HepG2 (cell line): ENCODE measurements around the gene IGF2. TPM values are rescaled to one million over a fixed set of nuclear protein-coding genes. Genes with fewer than 3 reads are reported as not detected.
A peak's percentile ranks its signal among the peaks of the same experiment; 100 is the strongest.

Source experiments
- ATAC-seq: fragments of 200-7000 bp; cut with Tn5 transposase; 3 replicates; pipeline ENCODE4 v1.9.1; 2020; ENCODE audit warnings: mild to moderate bottlenecking, moderate library complexity
- BruUV-seq: library from RNA; stranded (reverse); fragments of 400-500 nt; replicated peaks from 2 replicates; lab custom pipeline; 2021; lab: Mats Ljungman, UMichigan
- CTCF ChIA-PET: fragments of 300-600 bp; formaldehyde crosslinking; extraction: SDS; loops from one replicate; lab custom pipeline; 2021; ENCODE audit warnings: low total read pairs, inconsistent platforms, low intra/inter-chr PET ratio; lab: Yijun Ruan, JAX
- POLR2A ChIA-PET: fragments of 350-600 bp; sonication (Branson Sonifier 250); formaldehyde crosslinking; loops from one replicate; lab custom pipeline; 2020; ENCODE audit warnings: antibody characterized with exemption, inconsistent platforms; lab: Yijun Ruan, JAX
- DNase-seq: peaks from one replicate; pipeline ENCODE4 v3.0.0-alpha.2; 2015; ENCODE audit warnings: low spot score
- FAIRE-seq: peaks from 3 replicates; lab custom pipeline; 2011; peaks lifted over from hg19 to GRCh38; lab: Jason Lieb, UNC
- H2AFZ ChIP-seq: one replicate; pipeline ENCODE4 v1.6.1; 2011; ENCODE audit warnings: low read length, inconsistent platforms
- H3K27ac ChIP-seq: fragments of 300-600 bp; 3 replicates; pipeline ENCODE4 v1.8.0; 2011; ENCODE audit warnings: mixed run types, mild to moderate bottlenecking, mixed read lengths, low read length, inconsistent platforms; ENCODE audit not compliant: insufficient read depth; ENCODE audit errors: extremely low read length
- H3K27me3 ChIP-seq, 2 experiments: fragments of 200-600 bp in 1 of 2; 2 replicates in 1 of 2; 3 replicates in 1 of 2; pipeline versions ENCODE4 v1.6.0 to v1.8.0; 2011; ENCODE audit warnings: low read length in 2 of 2, mild to moderate bottlenecking in 2 of 2, moderate library complexity in 2 of 2, inconsistent platforms in 1 of 2; ENCODE audit not compliant: insufficient read depth in 2 of 2, control insufficient read depth in 1 of 2
- H3K36me3 ChIP-seq, 2 experiments: fragments of 200-600 bp in 1 of 2; replicated peaks in 1 of 2; 2 replicates in 1 of 2; 3 replicates in 1 of 2; pipeline versions ENCODE4 v1.5.1 to v1.8.0; 2011; ENCODE audit warnings: low read length in 2 of 2, inconsistent platforms in 1 of 2; ENCODE audit not compliant: insufficient read depth in 2 of 2, control insufficient read depth in 1 of 2
- H3K4me1 ChIP-seq: 2 replicates; pipeline ENCODE4 v1.5.1; 2012; ENCODE audit warnings: low read length, inconsistent platforms; ENCODE audit not compliant: insufficient read depth
- H3K4me2 ChIP-seq: 2 replicates; pipeline ENCODE4 v1.6.0; 2011; ENCODE audit warnings: low read depth, low read length, inconsistent platforms
- H3K4me3 ChIP-seq, 3 experiments: fragments of 200-600 bp in 1 of 3; sonication (generic), shearing (Covaris generic) in 1 of 3; replicated peaks in 1 of 3; 2 replicates each; pipeline ENCODE4 v1.5.1; 2011 to 2016; ENCODE audit warnings: low read length in 3 of 3, inconsistent platforms in 2 of 3, low read depth in 2 of 3, mild to moderate bottlenecking in 2 of 3, control low read depth in 1 of 3, mixed read lengths in 1 of 3; ENCODE audit not compliant: insufficient read depth in 1 of 3
- H3K79me2 ChIP-seq: one replicate; pipeline ENCODE4 v1.6.1; 2011; ENCODE audit warnings: low read length, inconsistent platforms; ENCODE audit not compliant: insufficient read depth
- H3K9ac ChIP-seq: 2 replicates; pipeline ENCODE4 v1.6.0; 2011; ENCODE audit warnings: mild to moderate bottlenecking, low read depth, low read length, inconsistent platforms; ENCODE audit not compliant: insufficient read depth
- H3K9me3 ChIP-seq: 2 replicates; pipeline ENCODE4 v1.5.1; 2012; ENCODE audit warnings: mild to moderate bottlenecking, low read length
- H4K20me1 ChIP-seq: 2 replicates; pipeline ENCODE4 v1.6.0; 2011; ENCODE audit warnings: inconsistent platforms, mild to moderate bottlenecking, low read length, moderate library complexity; ENCODE audit not compliant: insufficient read depth
- HDAC1 ChIP-seq: sonication (generic); formaldehyde crosslinking; IDR thresholded peaks from 2 replicates; pipeline ENCODE4 v1.5.1; 2020; ENCODE audit warnings: mild to moderate bottlenecking, missing genetic modification reagents
- JUND ChIP-seq: sonication (generic); formaldehyde crosslinking; IDR thresholded peaks from 2 replicates; pipeline ENCODE4 v1.8.0; 2022; ENCODE audit warnings: mild to moderate bottlenecking, missing genetic modification reagents
- PAWR ChIP-seq: sonication (generic); formaldehyde crosslinking; IDR thresholded peaks from 2 replicates; pipeline ENCODE4 v1.4.0; 2020; ENCODE audit warnings: missing genetic modification reagents, mild to moderate bottlenecking, borderline replicate concordance
- PCBP2 ChIP-seq: fragments of 200-400 bp; formaldehyde crosslinking; optimal IDR thresholded peaks from 2 replicates; pipeline ENCODE3; 2018; ENCODE audit warnings: low read length, low read depth; ENCODE audit not compliant: poor library complexity, severe bottlenecking
- RBAK ChIP-seq: sonication (generic); formaldehyde crosslinking; IDR thresholded peaks from 2 replicates; pipeline ENCODE4 v1.5.1; 2020; ENCODE audit warnings: mild to moderate bottlenecking, missing genetic modification reagents
- ZNF253 ChIP-seq: sonication (generic); formaldehyde crosslinking; IDR thresholded peaks from 2 replicates; pipeline ENCODE4 v1.8.0; 2022; ENCODE audit warnings: mild to moderate bottlenecking, missing genetic modification reagents, borderline replicate concordance
- ZNF292 ChIP-seq: sonication (generic); formaldehyde crosslinking; IDR thresholded peaks from 2 replicates; pipeline ENCODE4 v1.8.1; 2022; ENCODE audit warnings: mild to moderate bottlenecking, low read depth, missing genetic modification reagents, borderline replicate concordance
- ZNF318 ChIP-seq: sonication (generic); formaldehyde crosslinking; IDR thresholded peaks from 2 replicates; pipeline ENCODE4 v1.4.0; 2020; ENCODE audit warnings: mild to moderate bottlenecking, missing genetic modification reagents
- ZNF543 ChIP-seq: sonication (generic); formaldehyde crosslinking; IDR thresholded peaks from 2 replicates; pipeline ENCODE4 v1.4.0; 2020; ENCODE audit warnings: mild to moderate bottlenecking, missing genetic modification reagents
- ZNF703 ChIP-seq: sonication (generic); formaldehyde crosslinking; IDR thresholded peaks from 2 replicates; pipeline ENCODE4 v1.5.1; 2020; ENCODE audit warnings: missing genetic modification reagents, mild to moderate bottlenecking, moderate library complexity, borderline replicate concordance
- ZNF782 ChIP-seq: sonication (generic); formaldehyde crosslinking; IDR thresholded peaks from 2 replicates; pipeline ENCODE4 v1.4.0; 2020; ENCODE audit warnings: missing genetic modification reagents, mild to moderate bottlenecking, borderline replicate concordance
- WGBS: methylation state at CpG from one replicate; pipeline ENCODE4 v1.1.6; 2017; ENCODE audit warnings: low lambda C conversion rate; 5-methylcytosine and 5-hydroxymethylcytosine counted together
- in situ Hi-C: cut with HindIII; loops from 2 replicates; pipeline ENCODE4 v1.10.0; 2017; ENCODE audit warnings: low pct_unique_long_range_greater_than_20kb; ENCODE audit not compliant: extremely low pct_ligation_motif_present
- intact Hi-C: fragments of 100-400 bp; cut with micrococcal nuclease; formaldehyde crosslinking; loops from one replicate; pipeline ENCODE4 v1.10.0; 2022; ENCODE audit not compliant: unreplicated experiment
- polyA plus RNA-seq, 8 experiments: library from polyadenylated mRNA; depleted of rRNA in 3 of 8; stranded (reverse) in 7 of 8; unstranded in 1 of 8; fragments of >200 nt; fragmentation: Illumina TruSeq in 4 of 8; extraction: Trizol in 4 of 8; gene quantifications; 2 replicates each; pipeline versions ENCODE4 v1.2.1 to v1.2.3, GENCODE V29; 2011 to 2016; ENCODE audit warnings: low read depth in 4 of 8, missing spikeins in 1 of 8, mixed read lengths in 1 of 8; ENCODE audit not compliant: insufficient read depth in 1 of 8
- total RNA-seq, 5 experiments: library from RNA; depleted of rRNA; stranded (reverse); fragments of >200 nt; fragmentation: Illumina TruSeq; extraction: Trizol; gene quantifications; 2 replicates each; pipeline ENCODE4 v1.2.3, GENCODE V29; 2016; ENCODE audit warnings: low read depth in 1 of 5
- TF ChIP-seq, protein P1 (sequence below): conservative IDR thresholded peaks from 2 replicates; pipeline ENCODE4 v1.6.1; 2018; ENCODE audit warnings: missing genetic modification reagents

IGF2 gene
- total and polyA plus RNA-seq, 2 of the 13 experiments (the other 11 are each of a cell fraction or from before 2014, with no cell fraction given): 79.1 to 254 TPM

DNA sequence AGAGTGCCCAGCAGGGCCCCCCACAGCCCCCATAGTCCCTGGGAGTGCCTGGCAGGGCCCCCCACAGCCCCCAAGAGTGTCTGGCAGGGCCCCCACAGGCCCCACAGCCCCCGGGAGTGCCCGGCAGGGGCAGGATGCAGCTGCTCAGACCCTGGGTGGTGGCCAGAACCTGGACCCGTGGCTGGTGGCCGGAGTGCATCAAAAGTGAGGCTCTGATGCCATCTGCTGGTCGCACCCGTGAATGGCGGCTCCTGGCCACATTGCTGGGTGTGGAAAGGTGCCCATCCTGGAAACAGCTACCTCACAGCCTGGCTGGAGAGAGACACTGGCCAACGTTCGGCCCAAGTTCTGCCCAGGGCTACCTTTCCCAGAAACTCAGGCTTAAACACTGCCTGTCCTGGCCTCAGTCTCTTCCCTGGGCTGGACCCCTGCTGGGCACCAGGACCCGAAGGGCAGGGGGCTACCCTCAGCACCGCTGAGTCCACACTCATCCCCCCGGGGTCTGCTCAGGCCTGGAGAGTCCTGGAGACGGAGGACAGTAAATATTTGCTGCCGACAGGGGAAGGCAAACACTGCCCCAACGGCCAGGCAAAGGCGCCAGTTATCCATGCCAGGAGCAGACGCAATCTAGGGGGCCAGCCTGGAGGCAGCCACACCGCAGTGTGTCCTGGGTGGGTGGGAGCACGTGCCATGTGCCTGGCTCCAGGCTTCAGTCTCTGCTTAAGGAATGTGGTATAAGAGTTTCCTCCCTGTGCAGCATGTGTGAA lies 17.4 kb upstream of the IGF2 start:
- CTCF ChIA-PET: interaction anchor here (1.0 to 2.2 kb wide), 10 partner anchors 120 to 528 kb away, joined by 3 to 10 read pairs (median 4); no protein-coding TSS in a partner anchor
- Histone ChIP-seq H3K36me3 (no peaks in the 10 kb centered on the region), H3K9ac (no peak overlapping the region), H3K9me3 (no peaks in the 10 kb centered on the region), H3K27me3 (peaks cover 23 to 65% of the 10 kb centered on the region in 2 experiments), H3K79me2 (no peaks in the 10 kb centered on the region), H3K4me1 (peaks cover 8% of the 10 kb centered on the region), H4K20me1 (no peaks in the 10 kb centered on the region), H3K27ac (no peak overlapping the region), H3K4me2 (no peak overlapping the region), H2AFZ (no peak overlapping the region), H3K4me3 (no peak overlapping the region)
- DNase-seq: peak; percentile 42
- in situ Hi-C loops (no loop called here), intact Hi-C loops (loop anchor here (1.0 kb wide), 1 partner anchor 319 kb away; no protein-coding TSS in a partner anchor)
- POLR2A ChIA-PET: interaction anchor here (1.2 kb wide), 1 partner anchor 465 kb away, joined by 3 read pairs; no protein-coding TSS in a partner anchor
- WGBS: 0% methylated on average over 1 of the region's 19 CpGs
- ATAC-seq: peak; percentile 75
- no TSS peak for BruUV-seq
- peak; percentile 39 for FAIRE-seq
- TF ChIP-seq ZNF703 (CRISPR knock-in tag) (no peak), PCBP2 (no peak), ZNF292 (CRISPR knock-in tag) (no peak), HDAC1 (no peak), ZNF543 (CRISPR knock-in tag) (no peak), ZNF253 (CRISPR knock-in tag) (no peak), ZNF782 (CRISPR knock-in tag) (no peak), PAWR (no peak), RBAK (CRISPR knock-in tag) (no peak), ZNF318 (CRISPR knock-in tag) (no peak), JUND (CRISPR knock-in tag) (no peak)
- TF ChIP-seq, protein P1, sequence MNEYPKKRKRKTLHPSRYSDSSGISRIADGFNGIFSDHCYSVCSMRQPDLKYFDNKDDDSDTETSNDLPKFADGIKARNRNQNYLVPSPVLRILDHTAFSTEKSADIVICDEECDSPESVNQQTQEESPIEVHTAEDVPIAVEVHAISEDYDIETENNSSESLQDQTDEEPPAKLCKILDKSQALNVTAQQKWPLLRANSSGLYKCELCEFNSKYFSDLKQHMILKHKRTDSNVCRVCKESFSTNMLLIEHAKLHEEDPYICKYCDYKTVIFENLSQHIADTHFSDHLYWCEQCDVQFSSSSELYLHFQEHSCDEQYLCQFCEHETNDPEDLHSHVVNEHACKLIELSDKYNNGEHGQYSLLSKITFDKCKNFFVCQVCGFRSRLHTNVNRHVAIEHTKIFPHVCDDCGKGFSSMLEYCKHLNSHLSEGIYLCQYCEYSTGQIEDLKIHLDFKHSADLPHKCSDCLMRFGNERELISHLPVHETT: no peak
